ENCODE data around the gene PSMG4. TPM values are rescaled to one million over a fixed set of nuclear protein-coding genes. Genes with fewer than 3 reads are reported as not detected.

Gene PSMG4
- total and polyA plus RNA-seq, 9 of the 15 experiments (the other 6 are each of a cell fraction or from before 2014, with no cell fraction given), result 12.9 to 185 (median 52.0) TPM

DNA sequence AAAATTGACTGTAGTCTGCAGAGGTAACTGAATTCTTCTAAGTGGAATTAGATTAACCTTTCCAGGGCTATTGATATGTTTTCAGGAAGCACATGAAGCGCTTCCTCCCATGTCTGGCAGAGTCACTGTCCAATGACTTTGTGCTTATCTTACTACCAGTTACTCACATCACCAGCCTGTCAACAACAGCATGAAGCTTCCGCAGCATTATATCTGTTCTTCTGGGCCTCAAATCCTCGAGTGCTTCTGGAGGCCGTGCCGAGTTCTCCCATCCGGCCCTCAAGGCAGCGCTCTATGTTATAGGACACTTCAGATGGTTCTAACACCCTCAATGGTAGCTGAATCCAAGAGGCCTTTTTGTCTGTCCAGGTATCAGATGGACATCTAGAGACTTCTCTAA is 33.2 kb downstream of the PSMG4 start (continued):
- TF ChIP-seq, protein P1, sequence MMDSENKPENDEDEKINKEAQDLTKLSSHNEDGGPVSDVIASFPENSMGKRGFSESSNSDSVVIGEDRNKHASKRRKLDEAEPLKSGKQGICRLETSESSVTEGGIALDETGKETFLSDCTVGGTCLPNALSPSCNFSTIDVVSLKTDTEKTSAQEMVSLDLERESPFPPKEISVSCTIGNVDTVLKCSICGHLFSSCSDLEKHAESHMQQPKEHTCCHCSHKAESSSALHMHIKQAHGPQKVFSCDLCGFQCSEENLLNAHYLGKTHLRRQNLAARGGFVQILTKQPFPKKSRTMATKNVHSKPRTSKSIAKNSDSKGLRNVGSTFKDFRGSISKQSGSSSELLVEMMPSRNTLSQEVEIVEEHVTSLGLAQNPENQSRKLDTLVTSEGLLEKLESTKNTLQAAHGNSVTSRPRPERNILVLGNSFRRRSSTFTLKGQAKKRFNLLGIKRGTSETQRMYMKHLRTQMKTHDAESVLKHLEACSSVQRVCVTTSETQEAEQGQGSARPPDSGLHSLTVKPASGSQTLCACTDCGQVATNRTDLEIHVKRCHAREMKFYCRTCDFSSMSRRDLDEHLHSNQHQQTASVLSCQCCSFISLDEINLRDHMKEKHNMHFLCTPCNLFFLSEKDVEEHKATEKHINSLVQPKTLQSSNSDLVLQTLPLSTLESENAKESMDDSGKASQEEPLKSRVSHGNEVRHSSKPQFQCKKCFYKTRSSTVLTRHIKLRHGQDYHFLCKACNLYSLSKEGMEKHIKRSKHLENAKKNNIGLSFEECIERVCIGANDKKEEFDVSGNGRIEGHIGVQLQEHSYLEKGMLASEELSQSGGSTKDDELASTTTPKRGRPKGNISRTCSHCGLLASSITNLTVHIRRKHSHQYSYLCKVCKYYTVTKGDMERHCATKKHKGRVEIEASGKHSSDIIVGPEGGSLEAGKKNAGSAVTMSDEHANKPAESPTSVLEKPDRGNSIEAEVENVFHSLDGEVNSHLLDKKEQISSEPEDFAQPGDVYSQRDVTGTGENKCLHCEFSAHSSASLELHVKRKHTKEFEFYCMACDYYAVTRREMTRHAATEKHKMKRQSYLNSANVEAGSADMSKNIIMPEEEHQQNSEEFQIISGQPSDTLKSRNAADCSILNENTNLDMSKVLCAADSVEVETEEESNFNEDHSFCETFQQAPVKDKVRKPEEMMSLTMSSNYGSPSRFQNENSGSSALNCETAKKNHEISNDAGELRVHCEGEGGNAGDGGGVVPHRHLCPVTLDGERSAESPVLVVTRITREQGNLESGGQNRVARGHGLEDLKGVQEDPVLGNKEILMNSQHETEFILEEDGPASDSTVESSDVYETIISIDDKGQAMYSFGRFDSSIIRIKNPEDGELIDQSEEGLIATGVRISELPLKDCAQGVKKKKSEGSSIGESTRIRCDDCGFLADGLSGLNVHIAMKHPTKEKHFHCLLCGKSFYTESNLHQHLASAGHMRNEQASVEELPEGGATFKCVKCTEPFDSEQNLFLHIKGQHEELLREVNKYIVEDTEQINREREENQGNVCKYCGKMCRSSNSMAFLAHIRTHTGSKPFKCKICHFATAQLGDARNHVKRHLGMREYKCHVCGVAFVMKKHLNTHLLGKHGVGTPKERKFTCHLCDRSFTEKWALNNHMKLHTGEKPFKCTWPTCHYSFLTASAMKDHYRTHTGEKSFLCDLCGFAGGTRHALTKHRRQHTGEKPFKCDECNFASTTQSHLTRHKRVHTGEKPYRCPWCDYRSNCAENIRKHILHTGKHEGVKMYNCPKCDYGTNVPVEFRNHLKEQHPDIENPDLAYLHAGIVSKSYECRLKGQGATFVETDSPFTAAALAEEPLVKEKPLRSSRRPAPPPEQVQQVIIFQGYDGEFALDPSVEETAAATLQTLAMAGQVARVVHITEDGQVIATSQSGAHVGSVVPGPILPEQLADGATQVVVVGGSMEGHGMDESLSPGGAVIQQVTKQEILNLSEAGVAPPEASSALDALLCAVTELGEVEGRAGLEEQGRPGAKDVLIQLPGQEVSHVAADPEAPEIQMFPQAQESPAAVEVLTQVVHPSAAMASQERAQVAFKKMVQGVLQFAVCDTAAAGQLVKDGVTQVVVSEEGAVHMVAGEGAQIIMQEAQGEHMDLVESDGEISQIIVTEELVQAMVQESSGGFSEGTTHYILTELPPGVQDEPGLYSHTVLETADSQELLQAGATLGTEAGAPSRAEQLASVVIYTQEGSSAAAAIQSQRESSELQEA (IDR thresholded peaks at IDR 0.05; ENCODE audit: low read depth), result no peak
- TF ChIP-seq, protein P2, sequence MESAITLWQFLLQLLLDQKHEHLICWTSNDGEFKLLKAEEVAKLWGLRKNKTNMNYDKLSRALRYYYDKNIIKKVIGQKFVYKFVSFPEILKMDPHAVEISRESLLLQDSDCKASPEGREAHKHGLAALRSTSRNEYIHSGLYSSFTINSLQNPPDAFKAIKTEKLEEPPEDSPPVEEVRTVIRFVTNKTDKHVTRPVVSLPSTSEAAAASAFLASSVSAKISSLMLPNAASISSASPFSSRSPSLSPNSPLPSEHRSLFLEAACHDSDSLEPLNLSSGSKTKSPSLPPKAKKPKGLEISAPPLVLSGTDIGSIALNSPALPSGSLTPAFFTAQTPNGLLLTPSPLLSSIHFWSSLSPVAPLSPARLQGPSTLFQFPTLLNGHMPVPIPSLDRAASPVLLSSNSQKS (CRISPR knock-in tag; IDR thresholded peaks at IDR 0.05), result no peak
- TF ChIP-seq LARP7 (IDR thresholded peaks at IDR 0.05), result no peak
- TF ChIP-seq LEF1 (IDR thresholded peaks at IDR 0.05), result no peak; the same call in 1 of the 2 replicates
- TF ChIP-seq ADNP (tag; IDR thresholded peaks at IDR 0.05), result no peak
- TF ChIP-seq POLR2G (IDR thresholded peaks at IDR 0.05; ENCODE audit: low read depth, low read length), result no peak
- no peak for TF ChIP-seq NCOA6 (IDR thresholded peaks at IDR 0.05)
- no peak for TF ChIP-seq BRCA1 (IDR thresholded peaks at IDR 0.05)
- no peak for TF ChIP-seq BRCA1 (CRISPR knock-in tag; IDR thresholded peaks at IDR 0.05)
- TF ChIP-seq CC2D1A (IDR thresholded peaks at IDR 0.05), result no peak
- TF ChIP-seq ZNF408 (CRISPR knock-in tag; IDR thresholded peaks at IDR 0.05; ENCODE audit: low read depth), result no peak
- TF ChIP-seq POLR3G (IDR thresholded peaks at IDR 0.05; ENCODE audit: extremely low read depth, insufficient read length, insufficient replicate concordance), result no peak
- TF ChIP-seq ZNF780A (CRISPR knock-in tag; IDR thresholded peaks at IDR 0.05), result no peak
- TF ChIP-seq ZNF324 (CRISPR knock-in tag; IDR thresholded peaks at IDR 0.05), result no peak
- TF ChIP-seq HDAC2 (IDR thresholded peaks at IDR 0.05), result peak; percentile 71; the same call in 1 of the 2 replicates
- TF ChIP-seq, protein P3, sequence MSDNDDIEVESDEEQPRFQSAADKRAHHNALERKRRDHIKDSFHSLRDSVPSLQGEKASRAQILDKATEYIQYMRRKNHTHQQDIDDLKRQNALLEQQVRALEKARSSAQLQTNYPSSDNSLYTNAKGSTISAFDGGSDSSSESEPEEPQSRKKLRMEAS (CRISPR knock-in tag; IDR thresholded peaks at IDR 0.05), result no peak; the same call in 1 of the 2 replicates
- TF ChIP-seq BCOR (IDR thresholded peaks at IDR 0.05), result peak; percentile 67
- no peak for TF ChIP-seq GTF2F1 (IDR thresholded peaks at IDR 0.05; ENCODE audit: low read depth, low read length)
- peak; percentile 30; the same call in 1 of the 2 replicates for TF ChIP-seq JUN (IDR thresholded peaks at IDR 0.05; ENCODE audit: borderline replicate concordance, low read depth, low read length)
- no peak for TF ChIP-seq JUN (CRISPR knock-in tag; IDR thresholded peaks at IDR 0.05; ENCODE audit: borderline replicate concordance)
- peak; percentile 84 for TF ChIP-seq TEAD4 (IDR thresholded peaks at IDR 0.05; ENCODE audit: low read length)
- TF ChIP-seq TEAD4 (CRISPR knock-in tag; IDR thresholded peaks at IDR 0.05; ENCODE audit: borderline replicate concordance), result no peak
- peak; percentile 7 to 36; a peak in 1 of 4 replicates for TF ChIP-seq TBL1XR1 (IDR thresholded peaks at IDR 0.05; ENCODE audit: low read length in 2 of 2)
- no peak for TF ChIP-seq ESRRB (CRISPR knock-in tag; IDR thresholded peaks at IDR 0.05; ENCODE audit: borderline replicate concordance)
- no peak for TF ChIP-seq TRIM28 (IDR thresholded peaks at IDR 0.05)
